AG04449 (cell line): Measurements from ENCODE around the gene LNX1.

Experiments used
- CTCF ChIA-PET: fragments of 350-600 bp; formaldehyde crosslinking; extraction: SDS; loops from one replicate; lab custom pipeline; 2021; ENCODE audit warnings: antibody characterized with exemption; lab: Yijun Ruan, JAX
- POLR2A ChIA-PET: fragments of 400-600, 350-600 bp; formaldehyde crosslinking; extraction: SDS; loops from one replicate; lab custom pipeline; 2020; ENCODE audit warnings: antibody characterized with exemption, inconsistent platforms; lab: Yijun Ruan, JAX
- DNase-seq: peaks from one replicate; pipeline ENCODE4 v3.0.0-alpha.2; 2010; ENCODE audit warnings: low read depth, low spot score
- H3K4me3 ChIP-seq: 2 replicates; pipeline ENCODE4 v1.5.1; 2011; ENCODE audit warnings: low read depth, mild to moderate bottlenecking, control low read depth, low read length
- TF ChIP-seq, protein P1 (sequence below): IDR thresholded peaks from one replicate; pipeline ENCODE4 v1.5.1; 2011; ENCODE audit warnings: mild to moderate bottlenecking, moderate library complexity, low read length, control low read depth, inconsistent platforms; ENCODE audit not compliant: insufficient read depth; ENCODE audit errors: missing control alignments

Gene LNX1

GRCh38 chr4:53507671-53508286 is 83.5 kb downstream of the LNX1 start:
- TF ChIP-seq, protein P1, sequence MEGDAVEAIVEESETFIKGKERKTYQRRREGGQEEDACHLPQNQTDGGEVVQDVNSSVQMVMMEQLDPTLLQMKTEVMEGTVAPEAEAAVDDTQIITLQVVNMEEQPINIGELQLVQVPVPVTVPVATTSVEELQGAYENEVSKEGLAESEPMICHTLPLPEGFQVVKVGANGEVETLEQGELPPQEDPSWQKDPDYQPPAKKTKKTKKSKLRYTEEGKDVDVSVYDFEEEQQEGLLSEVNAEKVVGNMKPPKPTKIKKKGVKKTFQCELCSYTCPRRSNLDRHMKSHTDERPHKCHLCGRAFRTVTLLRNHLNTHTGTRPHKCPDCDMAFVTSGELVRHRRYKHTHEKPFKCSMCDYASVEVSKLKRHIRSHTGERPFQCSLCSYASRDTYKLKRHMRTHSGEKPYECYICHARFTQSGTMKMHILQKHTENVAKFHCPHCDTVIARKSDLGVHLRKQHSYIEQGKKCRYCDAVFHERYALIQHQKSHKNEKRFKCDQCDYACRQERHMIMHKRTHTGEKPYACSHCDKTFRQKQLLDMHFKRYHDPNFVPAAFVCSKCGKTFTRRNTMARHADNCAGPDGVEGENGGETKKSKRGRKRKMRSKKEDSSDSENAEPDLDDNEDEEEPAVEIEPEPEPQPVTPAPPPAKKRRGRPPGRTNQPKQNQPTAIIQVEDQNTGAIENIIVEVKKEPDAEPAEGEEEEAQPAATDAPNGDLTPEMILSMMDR, result no peak
- DNase-seq, result no peak
- H3K4me3 ChIP-seq, result no peak overlapping the region
- POLR2A ChIA-PET, result interaction anchor here (1.2 to 1.6 kb wide), 2 partner anchors 17 to 31 kb away, joined by 3 to 5 read pairs; no protein-coding TSS in a partner anchor
- CTCF ChIA-PET, result interaction anchor here (0.9 to 1.8 kb wide), 5 partner anchors 11 to 16 kb away, joined by 3 to 7 read pairs (median 4); no protein-coding TSS in a partner anchor

DNA sequence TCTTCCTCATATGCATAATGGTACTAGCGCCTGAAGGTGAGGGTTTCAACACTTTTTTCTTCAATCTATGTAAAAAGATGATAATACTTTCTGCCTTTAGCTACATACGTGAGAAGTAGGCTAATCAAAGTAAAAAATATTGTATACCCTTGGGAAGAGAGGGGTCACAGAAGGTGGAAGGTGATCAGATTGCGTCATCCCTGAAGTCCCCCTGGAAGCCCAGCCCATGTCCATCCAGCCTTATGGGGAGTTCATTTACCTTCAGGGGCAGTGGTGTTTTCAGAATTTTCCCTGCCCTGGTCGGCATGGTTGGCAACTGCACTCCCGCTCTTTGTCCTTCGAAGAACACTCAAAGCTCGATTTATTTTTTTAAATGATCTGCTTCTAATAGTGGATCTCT is 84.2 kb downstream of the LNX1 start:
- ChIA-PET CTCF (interaction anchor here (1.2 to 2.1 kb wide), 6 partner anchors 10 to 727 kb away, joined by 3 to 12 read pairs (median 4); no protein-coding TSS in a partner anchor), POLR2A (no interaction called here)
- H3K4me3 ChIP-seq, result no peak overlapping the region
- TF ChIP-seq, protein P1, result no peak
- DNase-seq, result no peak

DNA sequence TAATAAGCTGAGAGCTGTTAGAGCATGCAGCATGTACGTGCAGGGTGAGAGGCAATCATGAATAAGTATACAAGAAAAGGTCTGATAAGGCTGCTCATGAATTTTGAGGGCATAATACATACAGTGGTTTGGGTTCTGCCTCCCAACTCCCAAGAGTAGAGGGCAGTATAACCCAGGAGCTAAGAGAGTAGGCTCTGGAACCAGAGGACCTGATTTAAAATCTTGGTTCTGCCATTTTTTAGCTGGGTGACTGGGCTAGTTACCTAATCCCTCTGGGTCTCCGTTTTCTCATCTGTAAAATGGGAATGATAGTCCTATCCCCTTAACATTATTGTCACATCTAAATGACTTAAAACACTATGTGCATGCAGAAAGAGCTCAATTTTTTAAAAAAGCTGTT is 85.3 kb downstream of the LNX1 start:
- no peak for DNase-seq
- CTCF ChIA-PET, result interaction anchor here (0.6 to 2.1 kb wide), 17 partner anchors 9 to 728 kb away, joined by 3 to 12 read pairs (median 3); no protein-coding TSS in a partner anchor
- POLR2A ChIA-PET, result no interaction called here
- TF ChIP-seq, protein P1, result peak; percentile 16
- H3K4me3 ChIP-seq, result no peak overlapping the region

GRCh38 chr4:53502094-53502493 is 89.2 kb downstream of the LNX1 start:
- POLR2A ChIA-PET, result no interaction called here
- CTCF ChIA-PET, result interaction anchor here (0.6 to 2.4 kb wide), 7 partner anchors 11 to 732 kb away, joined by 3 to 14 read pairs (median 4); no protein-coding TSS in a partner anchor
- no peak for DNase-seq
- TF ChIP-seq, protein P1, result no peak
- no peak overlapping the region for H3K4me3 ChIP-seq

- POLR2A ChIA-PET, result no interaction called here
- CTCF ChIA-PET, result interaction anchor here (0.6 to 2.4 kb wide), 7 partner anchors 11 to 732 kb away, joined by 3 to 14 read pairs (median 4); no protein-coding TSS in a partner anchor
- H3K4me3 ChIP-seq, result no peak overlapping the region
- TF ChIP-seq, protein P1, result no peak
- DNase-seq, result no peak
Measured at GRCh38 chr4:53501561-53501960, 89.7 kb downstream of the LNX1 start.

GRCh38 chr4:53500546-53500945 is 90.7 kb downstream of the LNX1 start:
- TF ChIP-seq, protein P1, result no peak
- DNase-seq, result no peak
- H3K4me3 ChIP-seq, result no peak overlapping the region
- CTCF ChIA-PET, result interaction anchor here (1.0 to 2.4 kb wide), 4 partner anchors 10 to 733 kb away, joined by 3 to 14 read pairs (median 4); no protein-coding TSS in a partner anchor
- POLR2A ChIA-PET, result no interaction called here
